HG02642 (cell line): ENCODE measurements around the gene ZZZ3.
A peak's percentile ranks its signal among the peaks of the same experiment; 100 is the strongest.
"Not testable (repeated sequence)": the region's sequence is repeated elsewhere in the genome, so short reads cannot be mapped to it uniquely, and the experiment has no call there.

ENCODE experiments used
- ATAC-seq: cut with Tn5 transposase; IDR thresholded peaks from one replicate; pipeline ENCODE4 v1.9.1; 2021; ENCODE audit warnings: mild to moderate bottlenecking; ENCODE audit not compliant: unreplicated experiment, poor library complexity

ZZZ3 gene

DNA sequence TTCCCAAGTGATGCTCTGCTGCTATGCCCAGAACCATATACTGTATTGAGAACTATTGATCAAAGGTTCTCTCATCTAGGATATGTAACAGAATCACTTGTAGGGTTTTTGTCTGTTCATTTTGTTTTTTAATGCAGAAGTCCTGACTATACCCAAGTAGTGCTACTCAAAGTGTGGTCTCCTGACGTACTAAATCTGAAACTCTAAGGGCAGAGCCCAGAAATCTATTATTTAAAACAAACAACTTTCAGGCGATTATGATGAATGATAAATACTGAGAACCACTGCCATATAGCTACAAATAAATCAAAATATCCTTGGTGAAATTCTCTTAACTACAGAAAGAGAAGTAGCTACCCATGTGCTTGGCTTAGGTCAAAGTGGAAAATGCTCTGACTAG lies 10.1 kb downstream of the ZZZ3 start:
- no peak for ATAC-seq

DNA sequence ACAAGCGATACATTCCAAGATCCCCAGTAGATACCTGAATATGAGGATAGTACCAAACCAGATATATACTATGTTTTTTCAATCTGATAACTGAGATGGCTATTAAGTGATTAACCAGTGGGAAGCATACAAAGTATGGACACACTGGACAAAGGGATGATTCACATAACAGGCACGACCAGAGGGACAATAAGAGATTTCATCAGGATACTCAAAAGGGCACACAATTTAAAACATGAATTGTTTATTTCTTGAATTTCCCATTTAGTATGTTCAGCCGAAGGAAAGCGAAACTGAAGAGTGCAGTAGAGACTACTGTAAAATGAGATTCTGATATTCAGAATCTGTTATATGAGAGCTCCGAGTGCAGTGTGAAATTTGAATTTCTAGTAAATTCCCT lies 10.6 kb downstream of the ZZZ3 start:
- ATAC-seq, result no peak

DNA sequence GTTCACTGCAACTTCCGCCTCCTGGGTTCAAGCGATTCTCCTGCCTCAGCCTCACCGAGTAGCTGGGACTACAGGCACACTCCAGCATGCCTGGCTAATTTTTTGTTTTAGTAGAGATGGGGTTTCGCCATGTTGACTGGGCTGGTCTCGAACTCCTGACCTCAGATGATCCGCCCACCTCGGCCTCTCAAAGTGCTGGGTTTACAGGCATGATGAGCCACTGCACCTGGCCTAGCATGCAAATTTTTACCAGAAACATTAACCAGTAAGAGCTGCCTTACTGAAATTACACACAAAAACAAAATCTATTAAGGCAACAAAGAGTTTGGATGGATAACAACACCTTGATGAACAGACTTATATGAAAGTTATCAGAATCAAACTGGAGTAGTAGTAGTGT lies 12.1 kb downstream of the ZZZ3 start:
- no peak for ATAC-seq

DNA sequence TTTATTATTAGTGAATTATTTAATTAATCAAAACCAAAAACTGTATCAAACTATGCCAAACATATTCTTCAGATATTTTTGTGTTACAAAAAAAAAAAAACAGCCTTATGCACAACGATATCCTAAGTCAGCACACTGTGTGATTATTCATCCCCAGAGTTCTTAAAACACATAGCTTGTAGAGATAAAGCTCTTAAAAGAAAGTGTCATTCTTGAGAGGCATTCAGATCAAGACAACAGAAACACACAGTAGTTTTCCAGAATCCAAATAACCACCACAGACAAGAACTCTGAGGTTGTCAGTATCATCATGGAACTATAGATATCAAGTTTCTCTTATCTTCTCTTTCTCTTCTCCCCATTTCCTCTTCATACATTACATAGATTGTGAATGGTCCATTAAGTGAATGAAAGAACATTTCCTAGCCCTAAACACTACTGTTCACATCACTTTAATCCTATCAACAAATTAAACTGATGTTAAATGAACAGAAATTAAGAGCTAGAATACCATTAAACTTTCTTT lies 13.5 kb downstream of the ZZZ3 start:
- ATAC-seq, result no peak

DNA sequence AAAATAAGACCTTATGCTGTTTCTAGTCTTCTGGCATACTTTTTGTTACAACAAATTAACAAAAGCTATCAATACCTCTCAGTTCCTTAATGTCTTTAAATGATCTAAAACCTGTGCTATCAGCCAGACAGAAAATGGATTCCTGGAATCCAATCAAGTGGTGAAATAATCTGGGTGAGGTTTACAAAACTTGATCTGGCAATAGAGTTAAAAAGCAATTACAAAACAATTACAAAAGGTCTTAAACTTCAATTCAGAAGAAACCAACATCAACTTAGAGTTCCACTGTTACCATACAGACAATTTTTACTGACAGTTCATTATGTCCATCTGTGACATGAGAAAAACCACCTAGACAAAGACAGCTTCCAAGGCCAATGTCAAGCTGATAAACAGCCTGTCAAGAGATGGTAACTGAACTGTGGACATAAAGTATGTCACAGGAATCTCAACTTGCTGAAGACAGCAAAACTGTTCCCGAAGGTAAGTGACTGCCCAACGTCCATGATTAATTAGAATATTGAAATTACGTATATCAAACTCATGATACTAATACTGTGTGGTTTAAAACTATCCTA lies 17.4 kb downstream of the ZZZ3 start:
- no peak for ATAC-seq

DNA sequence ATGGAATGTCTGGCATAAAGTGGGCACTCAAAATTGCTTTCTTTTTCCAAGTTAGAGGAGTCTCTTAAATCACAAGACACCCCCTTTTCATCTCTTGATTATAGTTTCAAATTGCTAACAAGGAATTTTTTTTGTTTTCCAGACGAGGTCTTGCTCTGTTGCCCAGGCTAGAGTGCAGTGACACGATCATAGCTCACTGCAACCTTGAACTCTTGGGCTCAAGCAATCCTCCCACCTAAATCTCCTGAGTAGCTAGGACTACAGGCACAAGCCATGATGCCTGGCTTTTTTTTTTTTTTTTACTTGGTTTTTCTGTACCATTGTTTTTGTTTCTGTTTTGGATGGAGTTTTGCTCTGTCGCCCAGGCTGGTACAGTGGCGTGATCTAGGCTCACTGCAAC lies 20.8 kb downstream of the ZZZ3 start:
- ATAC-seq, result no peak

DNA sequence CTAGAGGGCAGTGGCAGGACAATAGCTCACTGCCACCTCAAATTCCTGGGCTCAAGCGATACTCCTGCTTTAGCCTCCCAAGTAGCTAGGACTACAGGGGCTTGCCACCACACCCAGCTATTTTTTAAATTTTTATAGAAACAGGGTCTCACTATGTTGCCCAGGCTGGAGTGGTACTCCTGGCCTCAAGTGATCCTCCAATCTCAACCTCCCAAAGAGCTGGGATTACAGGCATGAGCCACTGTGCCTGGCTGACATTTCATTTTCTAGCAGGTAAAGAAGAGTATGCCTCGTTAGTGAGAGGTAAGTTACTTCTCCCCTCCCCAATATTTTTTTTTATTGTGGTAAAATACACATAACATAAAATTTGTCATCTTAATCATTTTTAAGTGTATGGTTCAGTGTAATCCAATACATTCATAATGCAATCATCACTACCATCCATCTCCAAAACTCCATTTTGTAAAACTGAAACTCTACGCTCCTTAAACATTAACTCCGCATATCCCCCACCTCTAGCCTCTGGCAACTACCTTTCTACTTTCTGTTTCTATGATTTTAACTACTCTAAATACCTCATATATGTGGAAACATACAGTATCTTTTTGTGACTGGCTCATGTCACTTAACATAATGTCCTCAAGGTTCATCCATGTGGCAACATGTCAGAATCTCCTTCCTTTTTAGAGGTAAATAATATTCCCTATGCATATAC lies 22.4 kb downstream of the ZZZ3 start:
- ATAC-seq, result no peak

DNA sequence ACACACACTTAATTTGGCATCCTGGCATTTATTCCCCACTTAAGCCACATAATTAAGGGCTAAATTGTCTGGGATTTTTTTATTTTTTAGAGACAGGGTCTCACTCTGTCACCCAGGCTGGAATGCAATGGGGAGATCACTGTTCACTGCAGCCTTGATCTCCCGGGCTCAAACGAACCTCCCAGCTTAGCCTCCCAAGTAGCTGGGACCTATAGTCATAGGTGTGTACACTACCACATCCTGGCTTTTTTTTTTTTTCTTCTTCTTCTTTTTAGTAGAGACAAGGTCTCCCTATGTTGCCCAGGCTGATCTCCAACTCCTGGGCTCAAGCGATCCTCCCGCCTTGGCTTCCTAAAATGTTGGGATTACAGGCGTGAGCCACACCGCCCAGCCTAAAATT lies 24.2 kb downstream of the ZZZ3 start:
- no peak for ATAC-seq

DNA sequence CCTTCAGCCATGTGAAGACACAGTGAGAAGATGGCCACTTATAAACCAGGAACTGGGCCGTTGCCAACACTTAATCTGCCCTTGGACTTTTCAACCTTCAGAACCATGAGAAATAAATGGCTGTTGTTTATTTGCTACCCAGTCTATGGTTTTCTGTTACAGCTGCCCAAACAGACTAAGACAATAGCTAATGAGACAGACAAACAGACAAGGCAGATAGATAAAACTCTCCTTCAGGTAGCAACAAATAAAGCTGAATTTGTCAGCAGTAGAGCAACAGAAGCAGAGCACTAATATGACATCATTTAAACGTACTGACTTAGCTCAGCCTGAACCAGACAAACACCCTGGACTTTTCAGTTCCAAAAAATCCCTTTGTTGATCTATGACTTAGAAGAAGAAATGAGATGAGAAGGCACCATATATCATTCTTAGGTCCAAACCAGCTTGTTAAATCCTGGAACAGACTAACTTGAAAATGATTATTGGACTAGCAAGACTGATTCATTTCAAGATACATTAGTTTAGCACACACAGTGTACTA lies 27.0 kb downstream of the ZZZ3 start:
- peak; percentile 58 for ATAC-seq

DNA sequence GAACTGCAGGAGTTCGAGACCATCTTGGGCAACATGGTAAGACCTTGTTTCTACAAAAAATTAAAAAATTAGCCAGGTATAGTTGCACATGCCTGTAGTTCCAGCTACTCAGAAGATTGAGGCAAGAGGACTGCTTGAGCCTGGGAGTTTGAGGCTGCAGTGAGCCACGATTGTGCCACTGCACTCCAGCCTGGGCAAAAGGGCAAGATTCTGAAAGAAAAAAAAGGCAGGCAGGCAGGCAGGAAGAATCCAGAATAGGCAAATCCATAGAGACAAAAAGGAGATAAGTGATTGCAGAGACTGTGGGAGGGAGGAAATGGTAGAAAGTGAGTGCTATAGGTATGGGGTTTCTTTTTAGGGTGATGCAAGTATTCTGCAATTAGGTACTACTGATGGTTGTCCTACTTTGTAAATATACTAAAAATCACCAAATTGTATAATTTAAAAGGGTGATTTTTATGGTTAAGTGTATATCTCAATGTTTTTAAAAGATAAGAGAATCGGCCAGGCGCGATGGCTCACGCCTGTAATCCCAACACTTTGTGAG lies 29.4 kb downstream of the ZZZ3 start:
- no peak for ATAC-seq

DNA sequence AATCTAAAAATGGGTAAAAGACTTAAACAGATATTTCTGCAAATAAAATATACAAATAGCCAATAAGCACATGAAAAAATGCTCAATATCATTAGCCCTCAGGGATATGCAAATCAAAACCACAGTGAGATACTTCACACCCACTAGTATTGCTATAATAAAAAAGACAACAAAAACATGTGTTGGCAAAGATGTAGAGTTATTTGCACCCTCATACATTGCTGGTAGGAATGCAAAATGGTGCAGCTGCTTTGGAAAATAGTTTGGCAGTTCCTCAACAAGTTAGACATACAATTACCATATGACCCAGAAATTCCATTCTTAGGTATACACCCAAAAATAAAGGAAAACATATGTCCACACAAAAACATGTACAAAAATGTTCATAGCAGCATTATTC lies 30.2 kb downstream of the ZZZ3 start:
- no peak for ATAC-seq

DNA sequence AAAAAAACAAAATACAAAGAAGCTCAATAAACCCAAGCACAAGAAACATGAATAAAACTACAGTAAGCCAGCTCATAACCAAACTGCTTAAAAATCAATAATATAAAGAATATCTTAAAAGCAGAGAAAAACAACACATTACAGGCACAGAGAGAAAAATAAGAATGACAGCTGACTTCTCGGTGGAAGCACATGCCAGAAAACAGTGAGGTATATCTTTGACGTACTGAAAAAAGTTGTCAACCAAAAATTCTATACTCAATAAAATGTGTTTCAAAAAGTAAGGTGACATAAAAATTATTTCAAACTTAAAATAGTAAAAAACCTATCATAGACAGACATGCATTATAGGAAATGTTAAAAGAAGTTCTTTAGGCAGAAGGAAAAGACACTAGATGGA lies 33.3 kb downstream of the ZZZ3 start:
- ATAC-seq, result no peak

DNA sequence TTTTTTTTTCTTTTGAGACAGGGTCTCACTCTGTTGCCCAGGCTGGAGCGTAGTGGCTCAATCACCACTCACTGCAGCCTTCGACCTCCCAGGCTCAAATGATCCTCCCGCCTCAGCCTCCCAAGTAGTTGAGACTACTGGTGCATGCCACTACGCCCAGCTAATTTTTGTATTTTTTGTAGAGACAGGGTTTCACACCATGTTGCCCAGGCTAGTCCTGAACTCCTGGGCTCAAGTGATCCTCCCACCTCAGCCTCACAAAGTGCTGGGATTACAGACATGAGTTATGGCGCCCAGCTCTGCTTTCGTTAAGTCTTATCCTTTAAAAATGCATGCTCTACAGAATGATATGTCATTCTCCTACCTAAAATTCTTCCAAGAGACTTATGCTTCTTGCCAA lies 36.2 kb downstream of the ZZZ3 start:
- ATAC-seq, result not testable (repeated sequence)

DNA sequence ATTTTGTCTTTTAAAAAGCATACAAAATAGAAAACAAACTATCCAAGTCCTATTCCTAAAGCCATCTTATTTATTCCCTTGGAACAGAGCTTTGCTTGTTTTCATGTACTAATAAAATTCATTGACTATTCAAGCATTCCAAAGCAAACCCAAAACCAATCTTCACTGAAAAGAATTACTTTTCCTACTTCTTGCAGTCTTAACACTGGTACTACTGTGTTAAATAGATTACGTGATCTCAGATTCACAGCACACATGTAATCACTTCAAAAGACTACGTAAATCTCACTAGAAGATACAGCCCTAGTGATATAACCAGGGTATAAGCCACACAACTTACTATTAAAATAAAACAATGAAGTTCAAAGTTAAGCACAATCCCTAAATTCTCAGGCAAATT lies 39.0 kb downstream of the ZZZ3 start:
- ATAC-seq, result no peak

DNA sequence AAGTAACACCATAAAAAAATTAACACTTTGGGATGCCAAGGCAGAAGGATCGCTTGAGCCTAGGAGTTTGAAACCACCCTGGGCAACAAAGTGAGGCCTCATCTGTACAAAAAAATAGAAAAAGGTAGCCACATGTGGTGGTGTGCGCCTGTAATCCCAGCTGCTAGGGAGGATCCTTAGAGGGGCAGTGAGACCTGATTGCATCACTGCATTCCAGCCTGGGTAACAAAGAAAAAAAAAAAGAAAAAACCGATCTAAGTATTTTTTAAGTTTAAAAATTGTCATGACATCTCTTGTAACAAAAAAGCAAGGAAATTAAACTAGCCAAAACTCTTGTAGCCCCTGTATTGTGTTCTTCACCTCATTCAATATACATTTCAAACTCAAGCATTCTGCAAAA lies 39.5 kb downstream of the ZZZ3 start:
- no peak for ATAC-seq

DNA sequence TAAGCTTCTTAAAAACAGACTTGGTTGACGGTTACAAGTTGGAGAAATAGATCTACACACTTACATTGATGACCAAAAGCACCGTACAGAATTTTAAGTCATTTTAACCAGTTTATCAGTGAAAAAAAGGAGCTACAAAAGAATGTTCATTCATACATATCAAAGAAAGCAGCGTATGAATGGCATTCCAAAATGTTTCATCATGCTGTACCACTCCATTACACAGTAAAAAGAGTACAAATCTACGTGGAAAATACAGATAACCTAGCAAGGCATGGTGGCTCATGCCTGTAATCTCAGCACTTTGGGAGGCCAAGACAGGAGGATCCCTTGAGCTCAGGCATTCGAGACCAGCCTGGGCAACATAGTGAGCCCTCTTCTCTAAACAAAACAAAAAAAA lies 40.3 kb downstream of the ZZZ3 start:
- ATAC-seq, result no peak

DNA sequence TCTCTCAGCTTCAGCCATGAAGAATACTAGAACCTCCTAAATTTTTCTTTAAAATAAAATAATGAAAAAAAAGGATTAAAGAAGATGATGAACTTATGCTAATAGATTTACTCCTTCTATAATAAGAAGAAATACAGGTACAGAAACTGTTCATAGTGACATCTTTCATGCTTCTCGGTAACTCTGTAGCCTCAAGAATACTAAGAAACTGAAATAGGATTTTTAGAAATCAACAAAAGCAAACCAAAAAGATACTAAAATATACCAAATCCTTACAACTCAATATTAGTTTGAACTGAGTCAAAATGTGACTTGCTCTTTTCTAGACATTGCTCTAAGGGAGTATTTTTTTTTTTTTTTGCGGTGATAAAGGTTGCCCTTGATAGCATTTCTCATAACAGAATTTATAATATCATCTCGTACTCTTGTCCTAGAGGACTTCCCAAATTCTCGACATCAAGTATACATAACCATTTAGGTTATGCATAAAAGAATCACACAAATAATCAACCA lies 42.8 kb downstream of the ZZZ3 start:
- ATAC-seq, result no peak

DNA sequence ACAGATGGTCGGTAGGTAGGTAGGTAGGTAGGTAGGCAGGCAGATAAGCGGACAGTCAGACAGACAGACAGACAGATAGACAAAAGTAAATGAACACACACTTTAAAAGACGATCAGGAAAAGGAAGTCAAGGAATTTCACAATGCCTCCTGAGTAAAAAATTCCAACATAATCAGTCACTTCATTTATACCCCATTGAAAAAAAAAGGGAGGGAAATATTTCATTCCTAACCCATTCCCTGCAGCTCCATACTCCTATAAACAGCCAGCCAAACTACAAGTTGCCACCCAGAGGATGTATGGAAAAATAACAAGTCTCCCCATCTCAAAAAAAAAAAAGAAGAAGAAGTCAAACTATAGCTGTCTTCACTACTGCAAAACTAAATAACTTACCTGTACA lies 43.4 kb downstream of the ZZZ3 start:
- no peak for ATAC-seq

DNA sequence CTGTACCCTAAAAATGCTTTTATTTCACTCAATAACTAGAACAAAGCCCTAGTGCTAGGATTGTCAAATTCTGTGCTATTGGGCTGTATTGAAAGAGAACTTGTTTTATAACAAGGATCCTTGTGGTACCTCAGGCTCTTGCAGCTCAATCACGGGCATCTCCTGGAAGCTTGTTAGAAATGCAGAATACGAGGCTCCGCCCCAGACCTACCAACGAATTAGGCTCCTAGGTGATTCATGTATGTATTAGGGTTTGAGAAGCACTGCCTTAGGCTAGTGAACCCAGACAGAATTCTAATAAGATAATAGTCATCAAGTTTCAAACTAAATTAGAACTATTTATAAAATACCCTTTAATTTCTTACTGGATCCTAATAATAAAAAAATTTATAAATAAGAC lies 45.6 kb downstream of the ZZZ3 start:
- no peak for ATAC-seq
